ENCODE data around the gene TDRD10. TPM values are rescaled to one million over a fixed set of nuclear protein-coding genes. Genes with fewer than 3 reads are reported as not detected.

The TDRD10 gene
- polyA plus RNA-seq, 1 experiment, result not detected

- TF ChIP-seq CTCF (IDR thresholded peaks at IDR 0.05; ENCODE audit: insufficient read depth, low read depth, low read length), result no peak
- Histone ChIP-seq H3K4me3 (ENCODE audit: low read depth, low read length) (no peak overlapping the region), H3K36me3 (ENCODE audit: control insufficient read depth, insufficient read depth, low read length) (peaks cover 48% of the 10 kb centered on the region), H3K27me3 (ENCODE audit: control insufficient read depth, insufficient read depth, low read length) (no peaks in the 10 kb centered on the region)
- ChIA-PET CTCF (no interaction called here), POLR2A (no interaction called here)
- no peak for DNase-seq (ENCODE audit: low read depth)
These were observed 91.4 kb downstream of the TDRD10 start for GRCh38 chr1:154593390-154593789.

- Histone ChIP-seq H3K36me3 (ENCODE audit: control insufficient read depth, insufficient read depth, low read length) (peaks cover 38% of the 10 kb centered on the region), H3K27me3 (ENCODE audit: control insufficient read depth, insufficient read depth, low read length) (no peaks in the 10 kb centered on the region), H3K4me3 (ENCODE audit: low read depth, low read length) (no peak overlapping the region)
- DNase-seq (ENCODE audit: low read depth), result no peak
- ChIA-PET CTCF (interaction anchor here (0.8 to 2.3 kb wide), 5 partner anchors 10 to 490 kb away, joined by 3 to 11 read pairs (median 4); no protein-coding TSS in a partner anchor), POLR2A (no interaction called here)
- TF ChIP-seq CTCF (IDR thresholded peaks at IDR 0.05; ENCODE audit: insufficient read depth, low read depth, low read length), result no peak
These were observed 92.8 kb downstream of the TDRD10 start for GRCh38 chr1:154594811-154595210.

- Histone ChIP-seq H3K27me3 (ENCODE audit: control insufficient read depth, insufficient read depth, low read length) (no peaks in the 10 kb centered on the region), H3K4me3 (ENCODE audit: low read depth, low read length) (no peak overlapping the region), H3K36me3 (ENCODE audit: control insufficient read depth, insufficient read depth, low read length) (peaks cover 35% of the 10 kb centered on the region)
- no peak for TF ChIP-seq CTCF (IDR thresholded peaks at IDR 0.05; ENCODE audit: insufficient read depth, low read depth, low read length)
- no peak for DNase-seq (ENCODE audit: low read depth)
- ChIA-PET POLR2A (interaction anchor here (1.0 kb wide), 1 partner anchor 28 kb away, joined by 3 read pairs; the partner anchor contains the start of gene CHRNB2), CTCF (interaction anchor here (1.5 to 2.3 kb wide), 3 partner anchors 9 to 489 kb away, joined by 3 to 11 read pairs (median 4); no protein-coding TSS in a partner anchor)
These were observed 93.6 kb downstream of the TDRD10 start for GRCh38 chr1:154595621-154596020.

Other genes starting within 250 kb of the TDRD10 start
- gene HAX1, start 229.6 kb upstream of the TDRD10 start, polyA plus RNA-seq (2011; rRNA removed), result 268 and 270 TPM in 2 replicates
- gene AQP10, start 181.1 kb upstream of the TDRD10 start, polyA plus RNA-seq (2011; rRNA removed), result not detected in 2 replicates
- 48.3 and 73.3 TPM in 2 replicates for gene ATP8B2, start 176.7 kb upstream of the TDRD10 start, polyA plus RNA-seq (2011; rRNA removed)
- gene IL6R, start 96.9 kb upstream of the TDRD10 start, polyA plus RNA-seq (2011; rRNA removed), result 3.2 and 6.8 TPM in 2 replicates
- not detected in 2 replicates for gene SHE, start 193 bp downstream of the TDRD10 start, polyA plus RNA-seq (2011; rRNA removed)
- 11.0 and 16.1 TPM in 2 replicates for gene UBE2Q1, start 56.4 kb downstream of the TDRD10 start, polyA plus RNA-seq (2011; rRNA removed)
- gene CHRNB2, start 65.6 kb downstream of the TDRD10 start, polyA plus RNA-seq (2011; rRNA removed), result 0.06 TPM in 2 replicates
- 143 and 144 TPM in 2 replicates for gene ADAR, start 106.0 kb downstream of the TDRD10 start, polyA plus RNA-seq (2011; rRNA removed)